HAP-1 (cell line): Measurements from ENCODE around the gene DPAGT1.

Source experiments
- DNase-seq, 2 experiments: peaks; one replicate each; pipeline ENCODE4 v3.0.0-alpha.2; 2016 to 2020; ENCODE audit warnings: low spot score in 2 of 2
- H3K27me3 ChIP-seq: fragments of 250-450 bp; sonication (Bioruptor Pico); 2 replicates; pipeline ENCODE4 v1.5.1; 2020; ENCODE audit warnings: low read depth, mild to moderate bottlenecking, moderate library complexity
- H3K36me3 ChIP-seq: fragments of 250-450 bp; sonication (Bioruptor Pico); replicated peaks from 2 replicates; pipeline ENCODE4 v1.5.1; 2020; ENCODE audit warnings: mild to moderate bottlenecking
- H3K4me1 ChIP-seq: fragments of 250-450 bp; sonication (Bioruptor Pico); 2 replicates; pipeline ENCODE4 v1.5.1; 2020; ENCODE audit warnings: mild to moderate bottlenecking
- H3K4me3 ChIP-seq: fragments of 250-450 bp; sonication (Bioruptor Pico); 2 replicates; pipeline ENCODE4 v1.5.1; 2020; ENCODE audit warnings: mild to moderate bottlenecking, moderate library complexity
- H3K9me3 ChIP-seq: fragments of 250-450 bp; sonication (Bioruptor Pico); 2 replicates; pipeline ENCODE4 v1.5.1; 2020; ENCODE audit warnings: mild to moderate bottlenecking, moderate library complexity
- in situ Hi-C: fragments of 300-500 bp; cut with MboI; formaldehyde crosslinking; loops from 3 replicates; pipeline ENCODE4 v1.14.3; 2020; ENCODE audit warnings: low sequenced_read_pairs, inconsistent platforms, mixed read lengths

The DPAGT1 gene

GRCh38 chr11:119051440-119052162 lies 50.1 kb downstream of the DPAGT1 start:
- H3K9me3 ChIP-seq, result no peaks in the 10 kb centered on the region
- peaks cover 84% of the 10 kb centered on the region for H3K36me3 ChIP-seq
- peaks cover 10% of the 10 kb centered on the region for H3K4me1 ChIP-seq
- DNase-seq, result no peak
- H3K4me3 ChIP-seq, result no peak overlapping the region
- in situ Hi-C loops, result no loop called here
- H3K27me3 ChIP-seq, result no peaks in the 10 kb centered on the region

GRCh38 chr11:119049081-119049480 lies 52.6 kb downstream of the DPAGT1 start:
- Histone ChIP-seq H3K4me3 (no peak overlapping the region), H3K4me1 (no peaks in the 10 kb centered on the region), H3K9me3 (no peaks in the 10 kb centered on the region), H3K27me3 (no peaks in the 10 kb centered on the region), H3K36me3 (peaks cover 82% of the 10 kb centered on the region)
- DNase-seq, result no peak
- in situ Hi-C loops, result no loop called here

DNA sequence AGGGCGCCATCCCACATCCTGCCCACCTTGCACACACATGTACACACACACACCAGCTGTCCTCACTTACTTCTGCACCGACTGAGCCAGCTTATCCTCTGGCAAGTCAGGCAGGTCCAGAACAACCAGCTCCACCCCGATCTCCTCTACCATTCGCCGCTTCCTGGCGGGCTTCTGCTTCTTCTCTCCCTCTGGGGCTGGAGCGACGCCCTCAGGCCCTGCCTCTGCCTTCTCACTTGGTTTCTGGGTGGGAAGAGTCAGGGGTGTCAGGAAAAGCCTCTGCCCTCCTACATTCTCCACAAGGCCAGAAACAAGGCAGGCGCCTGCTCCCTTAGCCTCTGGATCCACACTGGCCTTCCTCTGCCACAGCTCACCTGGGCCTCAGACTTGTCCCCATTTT lies 53.0 kb downstream of the DPAGT1 start:
- no peak for DNase-seq
- in situ Hi-C loops, result no loop called here
- no peaks in the 10 kb centered on the region for H3K4me1 ChIP-seq
- H3K4me3 ChIP-seq, result no peak overlapping the region
- H3K27me3 ChIP-seq, result no peaks in the 10 kb centered on the region
- H3K9me3 ChIP-seq, result no peaks in the 10 kb centered on the region
- peaks cover 78% of the 10 kb centered on the region for H3K36me3 ChIP-seq

DNA sequence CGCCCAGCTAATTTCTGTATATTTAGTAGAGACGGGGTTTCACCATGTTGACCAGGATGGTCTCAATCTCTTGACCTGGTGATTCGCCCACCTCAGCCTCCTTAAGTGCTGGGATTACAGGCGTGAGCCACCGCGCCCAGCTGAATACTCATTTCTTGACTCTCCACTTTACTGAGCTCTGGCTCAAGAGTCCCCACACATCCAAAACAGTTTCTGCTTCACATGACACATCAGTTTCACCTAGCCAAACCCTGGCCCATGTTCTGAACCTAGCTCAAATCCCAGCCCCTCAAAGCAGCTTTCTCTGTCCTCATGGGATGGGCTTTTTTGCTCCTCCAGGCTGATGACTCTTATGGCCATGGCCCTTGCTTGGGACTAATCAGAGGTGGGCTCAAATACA lies 54.4 kb downstream of the DPAGT1 start:
- peaks cover 64% of the 10 kb centered on the region for H3K36me3 ChIP-seq
- no peaks in the 10 kb centered on the region for H3K9me3 ChIP-seq
- DNase-seq, result no peak

More for the DNA sequence above, 54.4 kb downstream of the DPAGT1 start:
- Histone ChIP-seq H3K4me1 (no peaks in the 10 kb centered on the region), H3K27me3 (no peaks in the 10 kb centered on the region), H3K4me3 (no peak overlapping the region)
- in situ Hi-C loops, result no loop called here
